ENCODE data around the gene RAB3IL1. TPM values are rescaled to one million over a fixed set of nuclear protein-coding genes. Genes with fewer than 3 reads are reported as not detected.

The RAB3IL1 gene
- total and polyA plus RNA-seq, 9 of the 15 experiments (the other 6 are each of a cell fraction or from before 2014, with no cell fraction given), result 0.15 to 42.6 (median 15.5) TPM

- TF ChIP-seq ZNF408 (CRISPR knock-in tag; IDR thresholded peaks at IDR 0.05; ENCODE audit: low read depth), result no peak
- no peak for TF ChIP-seq HMG20B (CRISPR knock-in tag; IDR thresholded peaks at IDR 0.05)
- 0 out of 2 replicates have a peak, but pooled peaks have one; percentile 64 for TF ChIP-seq EP400 (IDR thresholded peaks at IDR 0.05)
- TF ChIP-seq POLR2B (IDR thresholded peaks at IDR 0.05; ENCODE audit: low read depth, partially characterized antibody), result no peak
- no peak for TF ChIP-seq ZBTB49 (CRISPR knock-in tag; IDR thresholded peaks at IDR 0.05; ENCODE audit: borderline replicate concordance)
- no peak for TF ChIP-seq ZNF445 (CRISPR knock-in tag; IDR thresholded peaks at IDR 0.05; ENCODE audit: low read depth)
- TF ChIP-seq FOXJ2 (tag; IDR thresholded peaks at IDR 0.05), result no peak; the same call in 1 of the 2 replicates
- TF ChIP-seq MECOM (CRISPR knock-in tag; IDR thresholded peaks at IDR 0.05), result no peak
- no peak for TF ChIP-seq GTF2E2 (tag; IDR thresholded peaks at IDR 0.05)
- no peak for TF ChIP-seq NUFIP1 (IDR thresholded peaks at IDR 0.05; ENCODE audit: partially characterized antibody)
- TF ChIP-seq AFF1 (IDR thresholded peaks at IDR 0.05; ENCODE audit: low read depth in 1 of 2, partially characterized antibody in 2 of 2), result peak; percentile 68 to 94
- TF ChIP-seq TFE3 (CRISPR knock-in tag; IDR thresholded peaks at IDR 0.05), result peak; percentile 85; the same call in 1 of the 2 replicates
- no peak for TF ChIP-seq RNF219 (CRISPR knock-in tag; IDR thresholded peaks at IDR 0.05)
- TF ChIP-seq RBM39 (optimal IDR thresholded peaks at IDR 0.05; ENCODE audit: low read depth, low read length), result no peak
- no peak for TF ChIP-seq SRSF1 (IDR thresholded peaks at IDR 0.05; ENCODE audit: low read depth, low read length)
- 0 out of 2 replicates have a peak, but pooled peaks have one; percentile 5 for TF ChIP-seq PHF8 (IDR thresholded peaks at IDR 0.05; ENCODE audit: borderline replicate concordance, low read length)
- no peak; the same call in 1 of the 2 replicates for TF ChIP-seq POLR2AphosphoS2 (IDR thresholded peaks at IDR 0.05; ENCODE audit: low read length)
These were observed 49.4 kb upstream of the RAB3IL1 start (continued) for GRCh38 chr11:61966734-61967115.

Data from K562 (cell line).